HG03342 (cell line): ENCODE results near the gene NDUFB8.
A peak's percentile ranks its signal among the peaks of the same experiment; 100 is the strongest.

Source experiments
- ATAC-seq: cut with Tn5 transposase; IDR thresholded peaks from one replicate; pipeline ENCODE4 v1.9.1; 2021; ENCODE audit warnings: mild to moderate bottlenecking, moderate library complexity; ENCODE audit not compliant: unreplicated experiment

The NDUFB8 gene

DNA sequence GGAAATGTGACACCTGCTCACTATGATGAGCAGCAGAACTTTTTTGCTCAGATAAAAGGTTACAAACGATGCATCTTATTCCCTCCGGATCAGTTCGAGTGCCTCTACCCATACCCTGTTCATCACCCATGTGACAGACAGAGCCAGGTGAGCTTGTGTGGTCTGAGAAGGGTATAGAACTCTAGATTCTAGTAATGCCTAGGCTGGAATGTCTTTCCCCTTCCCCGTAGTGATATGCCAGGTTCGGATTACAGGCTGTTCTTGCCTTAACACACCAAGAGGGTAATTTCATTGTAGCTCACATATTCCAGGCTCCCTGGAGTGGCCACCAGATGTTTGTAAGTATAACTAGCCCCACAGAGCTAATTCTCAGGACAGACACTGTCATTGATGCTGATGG is 15.3 kb upstream of the NDUFB8 start:
- no peak for ATAC-seq

DNA sequence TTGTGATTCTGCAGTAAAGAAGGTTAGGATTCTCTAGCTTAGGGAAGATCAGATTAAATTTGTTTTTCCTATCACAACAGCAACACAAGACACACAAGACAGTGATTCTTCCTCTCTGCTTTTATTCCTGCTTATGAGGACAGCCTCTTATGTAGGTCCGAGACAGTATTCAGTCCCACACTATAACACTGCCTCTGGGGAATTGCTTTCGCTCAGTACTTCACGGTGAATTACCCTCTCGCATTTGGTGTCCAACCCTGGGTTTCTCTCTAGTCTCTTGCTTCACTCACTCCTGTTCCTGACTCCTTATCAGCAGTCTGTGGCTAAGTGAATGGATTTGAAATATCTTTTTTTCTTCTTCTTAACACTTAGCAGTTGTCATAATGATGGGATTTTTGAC is 7.8 kb upstream of the NDUFB8 start:
- no peak for ATAC-seq

DNA sequence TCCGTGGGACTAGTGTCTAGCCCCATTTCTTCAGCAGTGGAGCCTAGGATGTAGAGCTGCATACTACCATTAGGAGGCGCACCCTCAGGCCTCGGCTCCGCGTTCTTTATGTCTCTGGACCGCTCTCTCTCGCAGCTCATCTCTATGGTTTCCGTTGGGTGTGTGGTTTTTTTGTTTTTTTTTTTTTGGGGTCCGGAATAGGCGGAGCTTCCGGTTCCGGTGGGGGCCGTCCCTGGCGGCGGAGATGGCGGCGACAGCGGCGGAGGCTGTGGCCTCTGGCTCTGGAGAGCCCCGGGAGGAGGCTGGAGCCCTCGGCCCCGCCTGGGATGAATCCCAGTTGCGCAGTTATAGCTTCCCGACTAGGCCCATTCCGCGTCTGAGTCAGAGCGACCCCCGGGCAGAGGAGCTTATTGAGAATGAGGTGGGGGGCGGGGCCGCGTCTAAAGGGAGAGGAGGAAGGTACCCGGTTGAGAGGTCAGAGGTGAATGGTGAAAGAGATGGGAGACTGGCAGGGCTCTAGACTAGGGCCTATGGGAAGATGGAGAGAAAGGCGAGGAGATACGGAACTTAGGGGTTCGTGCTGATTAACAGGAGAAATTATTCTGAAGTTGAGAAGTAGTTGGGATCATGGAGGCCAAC is 6.2 kb upstream of the NDUFB8 start, which contains the start of gene HIF1AN:
HIF1AN (plus strand) TSS at position 229 of the 639 bp plus-strand sequence; CDS start at position 245, 16 bp downstream.
- ATAC-seq, result peak; percentile 96

- ATAC-seq, result peak; percentile 1
Observed at GRCh38 chr10:100535338-100535714, 5.7 kb upstream of the NDUFB8 start.

DNA sequence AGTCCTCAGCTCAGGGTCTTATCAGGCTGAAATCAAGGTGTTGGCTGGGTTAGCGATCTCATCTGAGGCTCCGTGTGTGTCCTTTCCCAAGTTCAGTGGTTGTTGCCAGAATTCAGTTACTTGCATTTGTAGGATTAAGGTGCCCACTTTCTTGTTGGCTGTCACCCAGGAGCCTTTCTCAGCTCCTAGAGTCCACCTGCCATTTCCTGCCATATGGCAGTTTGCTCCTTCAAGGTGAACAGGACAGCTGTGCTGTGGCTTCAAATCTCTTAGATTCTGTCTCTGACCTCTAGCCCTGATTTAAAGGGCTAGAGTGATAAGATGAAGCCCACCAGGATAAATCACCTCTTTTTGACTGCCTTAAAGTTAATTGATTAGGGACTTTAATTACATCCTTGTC is 5.1 kb upstream of the NDUFB8 start:
- ATAC-seq, result no peak

GRCh38 chr10:100531761-100532160 is 2.1 kb upstream of the NDUFB8 start:
- no peak for ATAC-seq

GRCh38 chr10:100528921-100529474 is 673 bp downstream of the NDUFB8 start:
- ATAC-seq, result no peak

DNA sequence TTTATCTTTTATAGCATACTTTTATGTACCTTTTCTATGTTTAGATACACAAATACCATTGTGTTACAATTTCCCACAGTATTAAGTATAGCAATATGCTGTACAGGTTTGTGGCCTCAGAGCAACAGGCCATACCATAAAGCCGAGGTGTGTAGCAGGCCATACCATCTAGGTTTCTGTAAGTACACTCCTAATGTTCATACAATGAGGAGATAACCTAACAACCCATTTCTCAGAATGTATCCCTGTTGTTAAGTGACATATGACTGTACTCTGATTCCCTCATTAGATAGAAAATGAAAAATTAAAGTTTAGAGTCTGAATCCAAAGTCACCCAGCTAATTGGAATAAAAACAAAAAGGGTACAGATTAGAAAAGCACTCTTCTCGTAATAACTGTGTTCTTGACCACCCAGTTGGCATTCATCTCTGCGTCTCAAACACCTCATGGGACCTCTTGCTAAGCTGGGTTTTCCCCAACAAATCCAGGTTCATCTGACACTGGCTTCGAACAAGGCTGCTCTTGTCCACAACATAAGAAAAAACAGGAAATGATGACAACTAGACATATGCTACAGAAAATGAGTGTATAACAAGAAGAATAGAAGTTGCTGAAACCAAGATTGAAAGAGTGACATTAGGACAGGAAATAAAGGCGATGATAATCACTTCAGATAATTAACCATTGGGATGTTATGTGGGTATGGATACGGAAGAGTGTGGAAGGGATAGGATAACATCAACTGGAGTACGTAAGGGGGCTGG is 1.4 kb downstream of the NDUFB8 start:
- ATAC-seq, result no peak

GRCh38 chr10:100524638-100525037 is 5.0 kb downstream of the NDUFB8 start:
- no peak for ATAC-seq

DNA sequence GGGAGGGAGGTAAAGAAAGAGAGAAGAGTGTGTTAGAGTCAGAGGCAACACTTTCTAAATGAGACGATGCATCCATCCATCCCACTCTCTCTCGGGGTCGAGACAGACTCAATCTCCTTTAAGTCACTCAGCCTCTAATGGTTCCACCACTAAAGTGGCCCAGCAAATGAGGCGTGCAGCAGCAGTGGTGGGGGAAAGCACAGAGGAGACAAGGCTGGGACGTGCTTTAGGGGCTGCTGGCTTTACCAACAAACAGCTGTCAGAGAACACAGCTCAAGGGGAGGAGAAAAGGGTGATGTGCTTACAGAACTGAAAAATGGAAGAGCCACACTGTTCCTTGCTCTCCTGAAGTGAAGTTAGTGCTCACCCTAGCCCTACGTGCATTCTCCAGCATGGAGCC is 5.5 kb downstream of the NDUFB8 start:
- ATAC-seq, result no peak

GRCh38 chr10:100522945-100523344 is 6.7 kb downstream of the NDUFB8 start:
- ATAC-seq, result no peak

DNA sequence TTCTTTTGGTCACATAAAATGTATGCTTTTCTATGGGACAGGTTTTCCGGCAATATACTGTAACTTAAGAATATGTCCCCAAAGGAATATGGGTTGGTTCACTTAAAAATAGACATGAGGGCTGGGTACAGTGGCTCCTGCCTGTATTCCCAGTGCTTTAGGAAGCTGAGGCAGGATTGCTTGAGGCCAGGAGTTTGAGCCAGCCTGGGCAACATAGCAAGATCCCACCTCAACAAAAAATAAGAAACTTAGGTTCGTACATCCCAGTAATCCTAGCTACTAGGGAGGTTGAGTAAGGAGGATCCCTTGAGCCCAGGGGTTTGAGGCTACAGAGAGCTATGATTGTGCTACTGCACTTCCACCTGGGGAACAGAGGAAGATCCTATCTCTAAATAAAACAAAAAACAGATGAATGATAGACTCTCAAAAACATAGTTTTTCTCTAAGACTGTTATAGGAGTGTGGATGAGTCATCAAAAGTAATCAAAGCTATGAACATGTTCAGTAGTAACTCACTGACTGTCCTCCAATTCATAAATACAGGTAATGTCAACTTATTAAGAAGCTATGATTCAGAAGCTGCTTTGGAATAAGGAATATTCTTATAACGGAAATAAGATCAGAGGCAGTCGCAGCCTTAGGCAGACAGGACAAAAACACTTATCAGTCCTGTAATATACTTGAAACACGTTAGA is 7.4 kb downstream of the NDUFB8 start:
- ATAC-seq, result no peak

- ATAC-seq, result no peak
Observed at GRCh38 chr10:100520811-100521210, 8.9 kb downstream of the NDUFB8 start.

- no peak for ATAC-seq
Observed at GRCh38 chr10:100519311-100520051, 10.2 kb downstream of the NDUFB8 start, which contains the start of gene SEC31B. Gene SEC31B, minus strand, starts transcription at chr10:100519861. Its CDS starts 2,909 bp downstream, at chr10:100516952.

DNA sequence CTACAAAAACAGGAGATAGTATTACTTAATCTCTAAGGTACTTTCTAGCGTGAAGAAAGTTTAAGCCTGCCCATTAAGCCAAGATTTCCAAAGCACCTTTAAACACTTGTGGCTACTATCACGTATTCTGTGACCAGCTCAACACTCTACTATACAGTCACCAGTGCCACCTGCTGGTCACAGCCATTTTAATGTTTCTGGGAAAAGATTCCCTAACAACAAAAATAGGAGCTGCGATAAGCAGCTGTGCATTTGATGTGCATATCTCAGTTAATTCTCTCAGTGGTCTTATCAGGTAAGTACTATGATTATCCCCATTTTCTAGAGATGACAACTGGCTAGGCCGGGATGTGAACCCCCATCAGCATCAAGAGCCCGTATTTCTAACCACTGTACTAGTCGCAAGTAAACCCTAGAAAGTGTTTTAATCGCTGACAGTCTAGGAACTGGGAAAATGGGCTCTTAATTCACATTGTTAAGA is 10.9 kb downstream of the NDUFB8 start:
- ATAC-seq, result no peak

GRCh38 chr10:100516847-100517246 is 12.8 kb downstream of the NDUFB8 start:
- no peak for ATAC-seq

GRCh38 chr10:100515612-100516011 is 14.1 kb downstream of the NDUFB8 start:
- no peak for ATAC-seq

- no peak for ATAC-seq
Observed at GRCh38 chr10:100510533-100511308, 18.9 kb downstream of the NDUFB8 start.

DNA sequence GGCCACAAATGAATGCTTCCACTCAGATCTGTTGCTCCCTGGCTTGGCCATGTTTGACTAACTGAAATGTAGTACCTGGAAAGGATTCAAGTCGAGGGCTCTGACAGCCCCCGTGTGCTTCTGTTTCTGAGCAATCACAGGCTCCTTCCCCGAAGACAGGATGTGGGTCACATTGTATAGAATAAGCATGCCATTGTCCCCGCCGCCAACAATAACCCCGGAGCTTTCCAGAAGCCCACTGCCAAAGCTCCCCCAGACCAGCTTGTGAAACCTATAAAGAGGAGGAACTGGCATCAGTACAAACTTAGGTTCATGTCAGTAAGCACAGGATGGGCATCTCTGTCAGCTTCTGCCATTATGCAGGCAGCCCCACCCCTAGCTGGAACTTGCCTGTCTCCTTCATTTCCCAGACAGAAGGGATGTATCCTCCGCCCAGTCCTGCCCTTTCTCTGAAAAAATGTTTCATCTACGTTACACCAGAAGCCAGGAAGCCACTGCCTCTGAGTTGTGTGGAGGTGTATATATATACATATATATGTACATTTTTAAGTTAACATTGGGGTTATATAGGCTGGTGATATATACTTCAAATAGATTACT is 20.3 kb downstream of the NDUFB8 start:
- ATAC-seq, result no peak
